Measurements from ENCODE around the gene USP5.
"Not testable (repeated sequence)": the region's sequence is repeated elsewhere in the genome, so short reads cannot be mapped to it uniquely, and the experiment has no call there.

The USP5 gene

GRCh38 chr12:6866163-6866919, 14.4 kb downstream of the USP5 start:
- ChIA-PET POLR2A (ENCODE audit: low non-redundant PET) (interaction anchor here (0.6 to 2.3 kb wide), 2 partner anchors 14 to 80 kb away, joined by 3 to 13 read pairs; partner anchors contain the start of gene USP5), CTCF (interaction anchor here (0.5 kb wide), 1 partner anchor 78 kb away, joined by 3 read pairs; no protein-coding TSS in a partner anchor)
- no peak for TF ChIP-seq CTCF (conservative IDR thresholded peaks at IDR 0.05; ENCODE audit: low read depth)
- no peak for DNase-seq (ENCODE audit: low spot score)
- peak overlapping the region; percentile 84 for H3K27ac ChIP-seq

- ChIA-PET CTCF (no interaction called here), POLR2A (ENCODE audit: low non-redundant PET) (interaction anchor here (0.6 to 2.3 kb wide), 2 partner anchors 15 to 79 kb away, joined by 3 to 13 read pairs; partner anchors contain the start of gene USP5)
- peak overlapping the region; percentile 84 for H3K27ac ChIP-seq
- DNase-seq (ENCODE audit: low spot score) = no peak
- TF ChIP-seq CTCF (conservative IDR thresholded peaks at IDR 0.05; ENCODE audit: low read depth) = no peak
Measured at GRCh38 chr12:6866920-6867412, 15.0 kb downstream of the USP5 start.

GRCh38 chr12:6867413-6868210, 15.7 kb downstream of the USP5 start, which contains the start of gene TPI1:
TSS of gene TPI1 (plus strand) at chr12:6867531. CDS start at chr12:6867567, 36 bp downstream.
- peak within 1 kb of the TSS; percentile 84 for H3K27ac ChIP-seq
- TF ChIP-seq CTCF (conservative IDR thresholded peaks at IDR 0.05; ENCODE audit: low read depth) = no peak
- peak; percentile 84 for DNase-seq (ENCODE audit: low spot score)
- POLR2A ChIA-PET (ENCODE audit: low non-redundant PET) = interaction anchor here (2.3 kb wide), 1 partner anchor 15 kb away, joined by 13 read pairs; the partner anchor contains the start of gene USP5
- CTCF ChIA-PET = interaction anchor here (0.6 kb wide), 1 partner anchor 75 kb away, joined by 3 read pairs; no protein-coding TSS in a partner anchor

GRCh38 chr12:6868211-6869048, 16.5 kb downstream of the USP5 start:
- TF ChIP-seq CTCF (conservative IDR thresholded peaks at IDR 0.05; ENCODE audit: low read depth) = no peak
- ChIA-PET CTCF (interaction anchor here (0.6 to 2.0 kb wide), 4 partner anchors 16 to 117 kb away, joined by 3 to 12 read pairs (median 6); no protein-coding TSS in a partner anchor), POLR2A (ENCODE audit: low non-redundant PET) (interaction anchor here (2.3 kb wide), 1 partner anchor 16 kb away, joined by 13 read pairs; the partner anchor contains the start of gene USP5)
- peak overlapping the region; percentile 84 for H3K27ac ChIP-seq
- DNase-seq (ENCODE audit: low spot score) = no peak

- H3K27ac ChIP-seq = peak overlapping the region; percentile 84
- peak; percentile 61 for DNase-seq (ENCODE audit: low spot score)
- ChIA-PET POLR2A (ENCODE audit: low non-redundant PET) (no interaction called here), CTCF (interaction anchor here (0.7 to 2.0 kb wide), 6 partner anchors 15 to 145 kb away, joined by 3 to 12 read pairs (median 6); partner anchors contain the start of gene USP5)
- peak; percentile 71 for TF ChIP-seq CTCF (conservative IDR thresholded peaks at IDR 0.05; ENCODE audit: low read depth)
Measured at GRCh38 chr12:6869049-6870021, 17.4 kb downstream of the USP5 start.

- peak overlapping the region; percentile 84 for H3K27ac ChIP-seq
- POLR2A ChIA-PET (ENCODE audit: low non-redundant PET); DNase-seq (ENCODE audit: low spot score): not testable (repeated sequence)
- CTCF ChIA-PET = interaction anchor here (0.6 to 2.0 kb wide), 4 partner anchors 21 to 348 kb away, joined by 3 to 12 read pairs (median 3); no protein-coding TSS in a partner anchor
Measured at GRCh38 chr12:6870304-6870703, 18.4 kb downstream of the USP5 start.
